PC-9 (cell line): ENCODE measurements around the gene NADSYN1.

Experiments used
- CTCF ChIP-seq: fragments of 200-600 bp; sonication (generic); conservative IDR thresholded peaks from 2 replicates; pipeline ENCODE4 v1.6.1; 2017; ENCODE audit warnings: mixed run types, antibody characterized with exemption, mild to moderate bottlenecking, moderate library complexity
- EZH2 ChIP-seq: fragments of 200-600 bp; sonication (generic); IDR thresholded peaks from 2 replicates; pipeline ENCODE4 v1.8.0; 2017; ENCODE audit warnings: antibody characterized with exemption, low read depth

GRCh38 chr11:71485466-71485865 lies 32.5 kb downstream of the NADSYN1 start:
- TF ChIP-seq CTCF, result no peak
- no peak for TF ChIP-seq EZH2
